NOMO-1 treated with dmso at 0.1 percent for 144 hours (cell line): ENCODE results near the gene CCT3.
"Not testable (repeated sequence)": the region's sequence is repeated elsewhere in the genome, so short reads cannot be mapped to it uniquely, and the experiment has no call there.

Experiments used
- DNase-seq: peaks from one replicate; lab custom pipeline; 2025; ENCODE audit not compliant: unreplicated experiment; lab: John Stamatoyannopoulos, UW

Gene CCT3

DNA sequence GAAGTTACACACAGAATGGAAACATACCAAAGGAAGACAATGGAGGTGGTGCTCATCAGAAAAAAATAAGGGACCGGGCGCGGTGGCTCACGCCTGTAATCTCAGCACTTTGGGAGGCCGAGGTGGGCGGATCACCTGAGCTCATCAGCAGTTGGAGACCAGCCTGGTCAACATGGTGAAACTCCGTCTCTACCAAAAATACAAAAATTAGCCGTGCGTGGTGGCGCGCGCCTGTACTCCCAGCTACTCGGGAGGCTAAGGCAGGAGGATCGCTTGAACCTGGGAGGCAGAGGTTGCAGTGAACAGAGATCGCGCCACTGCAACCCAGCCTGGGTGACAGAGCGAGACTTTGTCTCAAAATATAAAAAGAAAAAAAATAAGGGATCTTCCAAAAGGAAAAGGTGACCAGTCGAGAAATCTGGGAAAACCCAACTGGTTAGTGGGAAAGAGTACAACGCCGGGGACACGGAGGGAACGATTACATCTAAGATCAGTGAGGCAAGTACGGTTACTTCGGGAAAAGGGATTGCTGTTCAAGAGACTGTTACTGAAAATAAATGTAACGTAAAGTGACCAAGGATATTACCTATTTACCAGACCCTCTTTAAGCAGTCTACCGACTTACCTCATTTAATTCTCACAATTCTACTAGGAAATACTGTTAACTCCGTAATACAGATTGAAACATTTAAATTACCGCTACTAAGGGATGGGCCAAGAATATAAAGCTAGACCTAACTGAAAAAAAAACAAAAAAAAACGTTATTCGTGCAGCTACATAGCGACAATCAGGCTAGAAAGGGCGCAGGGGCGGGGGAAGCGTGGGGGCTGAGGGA lies 822 bp downstream of the CCT3 start:
- no peak for DNase-seq

DNA sequence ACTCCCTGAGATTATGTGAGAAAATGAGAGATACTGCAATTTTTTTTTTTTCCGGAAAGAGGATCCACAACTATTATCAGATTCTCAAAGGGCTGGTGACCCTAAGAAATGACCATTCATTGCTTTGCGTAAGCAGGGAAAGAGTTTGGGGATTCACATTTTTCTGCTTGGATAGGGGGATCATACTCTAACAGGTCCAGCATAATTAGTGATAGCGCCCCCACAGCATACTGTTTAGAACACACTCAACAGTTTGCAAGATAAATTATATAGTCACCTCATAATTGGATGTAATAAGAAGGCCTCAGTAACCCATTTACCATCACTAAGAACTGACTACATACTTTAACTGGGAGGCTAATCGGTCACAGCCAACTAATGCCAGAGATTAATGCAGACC lies 1.9 kb downstream of the CCT3 start:
- no peak for DNase-seq

DNA sequence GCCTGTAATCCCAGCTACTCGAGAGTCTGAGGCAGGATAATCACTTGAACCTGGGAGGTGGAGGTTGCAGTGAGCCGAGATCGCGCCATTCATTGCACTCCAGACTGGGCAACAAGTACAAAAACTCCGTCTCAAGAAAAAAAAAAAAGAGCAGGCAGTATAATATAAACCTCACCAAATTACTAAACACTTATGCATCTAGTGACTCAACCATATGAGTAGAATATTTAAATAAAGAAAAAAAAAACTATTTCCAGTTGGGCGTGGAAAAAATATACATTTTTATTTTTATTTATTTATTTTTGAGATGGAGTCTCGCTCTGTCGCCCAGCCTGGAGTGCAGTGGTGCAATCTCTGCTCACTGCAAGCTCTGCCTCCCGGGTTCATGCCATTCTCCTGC lies 14.9 kb downstream of the CCT3 start:
- DNase-seq: not testable (repeated sequence)

DNA sequence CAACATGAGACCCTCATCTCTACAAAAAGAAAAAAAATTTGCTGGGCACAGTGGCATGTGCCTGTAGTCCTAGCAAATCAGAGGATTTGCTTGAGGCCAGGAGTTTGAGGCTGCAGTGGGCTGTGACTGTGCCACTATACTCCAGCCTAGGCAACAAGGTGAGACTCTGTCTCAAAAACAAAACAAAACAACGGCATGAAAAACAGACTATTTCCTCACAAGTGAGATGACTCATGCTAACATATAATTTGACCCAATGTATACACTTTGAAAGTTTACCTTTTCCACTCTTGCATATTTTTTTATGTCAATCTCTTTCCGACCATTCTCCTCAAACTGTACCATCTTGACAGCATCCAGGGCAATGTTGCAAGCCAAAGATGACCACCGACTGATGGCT lies 17.5 kb downstream of the CCT3 start:
- DNase-seq: no peak

DNA sequence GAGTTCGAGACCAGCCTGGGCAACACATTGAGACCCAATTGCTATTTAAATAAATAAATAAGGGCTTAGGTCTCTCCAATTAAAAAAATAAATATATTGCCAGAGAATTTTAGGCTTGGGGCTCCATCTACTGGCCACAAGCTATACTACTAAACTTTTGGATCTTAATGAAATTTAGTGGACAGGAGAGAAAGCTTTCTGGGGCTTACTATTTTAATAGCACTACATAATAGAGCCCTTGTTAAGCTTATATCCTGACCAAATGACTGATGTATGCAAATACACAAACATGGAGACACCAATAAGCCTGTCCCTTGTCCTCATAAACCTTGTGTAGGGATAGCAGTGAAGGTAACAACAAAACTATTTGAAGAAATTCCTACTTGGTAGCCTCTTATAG lies 18.4 kb downstream of the CCT3 start:
- DNase-seq: no peak

DNA sequence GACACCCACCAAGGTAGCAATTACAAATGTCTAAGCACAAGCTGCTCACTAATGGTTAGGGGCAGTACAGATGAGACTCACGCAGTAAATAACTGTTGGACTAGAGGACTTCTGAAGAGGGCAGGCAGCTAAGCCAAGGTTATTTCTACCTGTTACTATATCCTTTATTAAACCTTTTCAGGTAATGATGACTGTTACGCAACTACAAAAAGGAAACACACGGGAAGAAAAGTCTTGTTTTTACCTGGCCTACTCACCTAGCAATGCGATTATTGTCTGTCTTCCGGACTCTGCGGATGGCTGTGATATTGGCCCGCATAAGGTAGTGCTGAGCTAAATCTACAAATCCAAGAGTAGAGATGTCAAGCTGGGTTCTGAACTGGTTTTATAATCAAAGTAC lies 21.2 kb downstream of the CCT3 start:
- DNase-seq: no peak

DNA sequence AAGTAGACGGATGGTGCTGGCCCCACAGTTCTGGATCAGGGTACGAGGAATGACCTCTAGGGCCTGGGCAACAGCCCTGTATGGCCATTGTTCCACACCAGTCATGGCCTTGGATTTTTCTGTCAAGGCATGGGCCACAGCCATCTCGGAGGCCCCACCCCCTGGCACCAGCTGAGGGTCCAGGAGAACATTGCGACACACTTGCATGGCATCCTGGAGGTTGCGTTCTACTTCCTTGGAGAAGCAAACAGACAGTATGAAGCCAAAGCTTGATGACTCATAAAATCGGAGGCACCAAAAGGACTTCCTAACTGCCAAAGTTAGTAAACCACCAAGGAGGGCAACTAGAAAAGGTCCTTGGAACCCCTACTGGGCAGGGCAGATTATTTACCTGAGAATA lies 27.1 kb downstream of the CCT3 start:
- DNase-seq: no peak

DNA sequence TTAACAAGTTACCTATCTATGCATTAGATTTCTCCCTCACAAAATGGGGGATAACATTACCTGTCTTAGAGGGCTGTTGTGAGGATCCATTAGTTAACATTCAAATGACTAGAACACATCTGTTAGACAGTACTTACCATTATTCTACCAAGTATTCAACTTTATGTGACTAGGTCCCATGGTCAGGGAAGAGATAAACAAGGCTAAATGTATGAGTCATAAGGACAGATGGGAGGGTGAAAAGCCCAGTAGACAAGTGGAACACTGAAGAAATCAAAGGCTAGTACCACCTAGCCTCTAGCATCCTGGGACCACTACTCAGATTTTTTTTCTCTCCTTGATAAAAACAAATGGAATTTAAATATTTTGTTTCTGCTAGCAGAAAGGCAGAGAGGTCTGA lies 30.0 kb downstream of the CCT3 start:
- no peak for DNase-seq

DNA sequence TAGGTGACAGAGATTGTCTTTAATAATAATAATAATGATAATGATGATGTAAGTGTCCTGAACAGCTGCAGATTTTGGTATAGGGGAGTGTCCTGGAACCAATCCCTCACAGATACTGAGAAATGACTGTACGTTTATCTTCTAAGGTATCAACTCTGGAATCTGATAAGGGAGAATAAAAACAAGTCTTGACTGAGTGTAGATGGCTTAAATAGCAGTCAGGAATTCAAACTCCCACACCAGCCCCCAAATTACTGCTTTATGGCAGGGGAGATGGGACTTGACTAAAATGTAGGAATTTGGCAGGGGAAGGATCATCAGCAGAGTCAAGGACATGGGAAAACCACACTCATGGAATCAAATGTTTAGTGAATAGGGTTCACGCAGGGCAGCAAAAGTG lies 32.9 kb downstream of the CCT3 start:
- DNase-seq: no peak

DNA sequence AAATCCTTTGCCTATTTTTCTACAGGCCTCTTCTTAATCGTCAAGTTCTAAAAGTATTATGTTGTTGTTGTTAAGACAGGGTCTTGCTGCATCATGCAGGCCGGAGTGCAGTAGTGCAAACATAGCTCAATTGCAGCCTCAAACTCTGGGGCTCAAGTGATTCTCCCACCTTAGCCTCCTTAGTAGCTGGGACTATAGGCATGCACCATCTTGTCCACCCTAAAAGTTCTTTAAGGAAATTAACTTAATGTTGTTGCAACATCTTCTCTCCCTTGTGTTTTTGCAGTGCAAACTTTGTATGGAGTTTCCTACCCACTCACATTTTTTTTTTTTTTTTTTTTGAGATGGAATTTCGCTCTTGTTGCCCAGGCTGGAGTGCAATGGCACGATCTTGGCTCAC lies 34.9 kb downstream of the CCT3 start:
- no peak for DNase-seq

DNA sequence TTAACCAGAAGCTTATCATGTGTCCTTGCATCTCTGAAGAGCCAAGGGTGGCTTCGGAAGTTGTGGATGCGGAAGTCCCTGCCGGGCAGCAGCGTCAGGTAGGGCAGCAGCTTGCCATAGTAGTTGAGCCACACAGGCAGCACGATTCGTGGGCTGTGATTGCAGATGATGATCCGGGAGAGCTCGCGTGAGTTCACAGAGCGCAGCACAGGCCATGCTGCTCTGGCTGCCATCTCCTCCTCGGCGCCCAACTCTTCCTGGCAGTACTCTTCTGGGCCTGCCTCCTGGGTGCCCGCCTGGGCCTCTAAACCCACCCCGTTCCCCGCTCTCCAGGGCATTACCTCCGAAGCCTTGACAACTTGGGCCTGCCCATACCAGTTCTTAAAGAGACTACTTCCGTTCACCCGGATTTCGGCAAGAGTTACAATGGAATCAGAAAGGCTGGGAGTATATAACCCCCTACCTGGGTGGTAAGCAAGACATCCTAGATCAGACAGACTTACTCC lies 39.2 kb downstream of the CCT3 start, which contains the start of gene VHLL:
VHLL (minus strand) TSS at position 456 of the 506 bp plus-strand sequence; CDS start at position 338, 118 bp downstream.
- no peak for DNase-seq

DNA sequence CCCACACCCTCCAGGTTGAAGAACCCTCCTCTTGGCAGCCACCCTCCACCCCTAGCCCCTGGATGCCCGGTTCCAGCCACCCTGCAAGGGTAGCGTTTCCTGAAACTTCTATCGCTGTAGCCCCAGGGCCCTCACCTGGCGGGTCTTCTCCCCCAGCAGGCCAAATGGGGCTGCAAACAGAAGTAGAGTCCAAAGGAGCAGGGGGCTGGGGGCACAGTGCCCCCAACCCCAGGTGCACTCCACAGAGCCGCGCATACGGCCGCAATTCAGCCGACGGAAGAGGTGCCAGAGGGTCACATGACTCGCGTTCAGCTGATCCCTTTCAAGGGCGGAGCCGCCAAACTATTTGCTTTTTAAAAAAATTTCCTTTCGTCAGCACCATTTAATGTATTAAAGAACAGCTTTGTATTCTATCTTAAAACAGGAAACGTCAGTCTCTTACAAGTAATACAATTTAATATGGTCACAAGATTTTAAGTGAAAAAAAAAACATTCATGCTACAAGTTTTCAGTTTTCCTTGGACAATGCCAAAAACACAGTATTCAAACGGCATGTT lies 42.6 kb downstream of the CCT3 start, which contains the start of gene GLMP:
GLMP (minus strand) TSS at position 289 of the 557 bp plus-strand sequence; CDS start at position 255, 34 bp downstream.
- peak; percentile 52 for DNase-seq

DNA sequence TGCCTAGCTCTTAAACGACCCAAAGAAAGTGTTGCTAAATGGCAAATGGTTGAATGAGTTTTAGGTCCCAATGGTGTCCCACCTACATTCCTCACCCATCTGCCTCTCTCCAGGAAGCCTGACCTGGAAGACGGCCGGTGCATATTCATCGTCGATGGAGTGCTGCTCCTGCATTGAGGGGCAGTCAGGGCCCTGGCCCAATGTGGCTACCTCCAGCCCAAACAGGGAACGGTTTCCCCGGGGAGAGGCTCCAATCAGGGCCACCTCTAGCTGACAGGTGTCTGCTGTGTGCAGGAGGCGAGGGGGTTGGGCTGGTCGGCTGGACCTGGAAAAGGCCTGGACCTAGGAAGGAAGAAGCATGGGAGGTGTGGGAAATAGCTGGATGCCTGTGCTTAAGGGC lies 44.2 kb downstream of the CCT3 start:
- no peak for DNase-seq

DNA sequence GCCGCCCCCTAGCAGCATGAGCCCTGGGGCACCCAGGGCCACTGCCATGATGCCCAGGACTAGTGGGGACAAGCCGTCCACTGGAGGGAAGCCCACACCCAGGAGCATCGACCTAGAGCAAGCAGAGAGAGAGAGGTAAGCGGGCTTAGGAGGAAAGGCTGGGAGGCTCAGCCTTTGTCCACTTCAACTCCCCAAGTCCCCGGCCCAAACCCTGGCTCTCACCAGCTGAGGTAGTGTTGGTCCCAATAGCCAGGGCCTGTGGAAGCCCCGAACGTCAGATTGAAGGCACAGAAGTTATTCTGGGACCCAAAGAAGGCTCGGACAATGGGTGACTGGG lies 45.0 kb downstream of the CCT3 start:
- DNase-seq: no peak

DNA sequence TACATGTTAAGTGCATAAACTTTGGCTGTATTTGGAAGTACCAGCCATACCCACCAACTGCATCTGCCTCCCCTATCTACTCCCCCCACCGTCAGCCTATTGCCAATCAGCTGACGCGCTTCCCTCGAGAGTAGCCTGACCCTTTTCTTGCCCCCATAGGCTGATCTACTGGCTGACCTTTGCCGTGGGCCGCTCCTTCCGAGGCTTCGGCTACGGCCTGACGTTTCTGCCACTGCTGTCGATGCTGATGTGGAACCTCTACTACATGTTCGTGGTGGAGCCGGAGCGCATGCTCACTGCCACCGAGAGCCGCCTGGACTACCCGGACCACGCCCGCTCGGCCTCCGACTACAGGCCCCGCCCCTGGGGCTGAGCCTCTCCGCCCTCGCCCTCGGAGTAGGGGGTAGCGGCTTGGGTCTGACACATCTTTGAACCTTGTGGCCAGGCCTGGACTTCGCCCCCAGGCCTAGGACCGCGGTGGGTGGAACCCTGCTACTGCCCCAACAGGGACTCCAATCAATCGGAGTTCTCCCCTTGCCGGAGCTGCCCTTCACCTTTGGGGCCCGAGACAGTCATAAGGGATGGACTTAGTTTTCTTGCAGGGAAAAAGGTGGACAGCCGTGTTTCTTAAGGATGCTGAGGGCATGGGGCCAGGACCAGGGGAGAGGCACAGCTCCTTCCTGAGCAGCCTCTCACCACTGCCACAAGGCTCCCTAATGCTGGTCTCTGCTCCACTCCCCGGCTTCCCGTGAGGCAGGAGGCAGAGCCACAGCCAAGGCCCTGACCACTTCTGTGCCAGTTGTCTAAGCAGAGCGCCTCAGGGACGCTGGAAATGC lies 46.6 kb downstream of the CCT3 start:
- no peak for DNase-seq

DNA sequence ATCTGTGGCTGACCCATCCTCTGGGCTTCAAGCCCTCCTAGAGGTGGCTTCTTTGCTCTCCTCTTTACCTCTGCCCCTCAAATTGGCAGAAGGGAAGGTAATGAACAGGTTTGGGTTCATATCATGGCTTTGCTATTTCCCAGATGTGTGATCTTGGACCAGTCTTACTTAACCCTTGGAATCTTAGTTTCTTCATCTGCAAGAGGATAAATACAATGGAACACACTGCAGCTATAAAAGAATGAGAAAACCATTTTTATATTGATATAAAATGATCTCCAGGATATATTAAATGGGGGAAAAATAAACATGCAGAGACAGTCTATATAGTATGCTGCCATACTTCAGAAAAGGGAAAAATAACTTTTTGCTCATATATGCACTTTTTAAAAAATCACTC lies 48.2 kb downstream of the CCT3 start:
- no peak for DNase-seq

DNA sequence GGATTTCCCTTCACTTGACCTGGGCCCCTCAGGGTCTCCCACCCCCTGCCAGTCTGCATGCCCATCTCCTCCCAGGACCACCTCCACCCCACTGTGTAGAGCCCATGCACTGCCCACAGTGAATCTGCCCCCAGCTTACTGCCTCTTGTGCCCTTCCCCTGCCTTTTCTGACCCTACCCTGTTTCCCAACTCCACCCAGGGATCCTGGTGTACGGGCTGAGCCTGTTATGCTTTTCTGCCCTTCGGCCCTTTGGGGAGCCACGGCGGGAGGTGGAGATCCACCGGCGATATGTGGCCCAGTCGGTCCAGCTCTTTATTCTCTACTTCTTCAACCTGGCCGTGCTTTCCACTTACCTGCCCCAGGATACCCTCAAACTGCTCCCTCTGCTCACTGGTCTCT lies 52.0 kb downstream of the CCT3 start:
- no peak for DNase-seq

DNA sequence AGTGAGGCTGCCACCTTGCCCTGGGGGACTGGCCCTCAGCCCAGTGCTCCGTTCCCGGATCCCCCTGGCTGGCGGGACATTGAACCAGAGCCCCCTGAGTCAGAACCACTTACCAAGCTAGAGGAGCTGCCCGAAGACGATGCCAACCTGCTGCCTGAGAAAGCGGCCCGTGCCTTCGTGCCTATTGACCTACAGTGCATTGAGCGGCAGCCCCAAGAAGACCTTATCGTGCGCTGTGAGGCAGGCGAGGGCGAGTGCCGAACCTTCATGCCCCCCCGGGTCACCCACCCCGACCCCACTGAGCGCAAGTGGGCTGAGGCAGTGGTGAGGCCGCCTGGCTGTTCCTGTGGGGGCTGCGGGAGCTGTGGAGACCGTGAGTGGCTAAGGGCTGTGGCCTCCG lies 52.7 kb downstream of the CCT3 start:
- no peak for DNase-seq

DNA sequence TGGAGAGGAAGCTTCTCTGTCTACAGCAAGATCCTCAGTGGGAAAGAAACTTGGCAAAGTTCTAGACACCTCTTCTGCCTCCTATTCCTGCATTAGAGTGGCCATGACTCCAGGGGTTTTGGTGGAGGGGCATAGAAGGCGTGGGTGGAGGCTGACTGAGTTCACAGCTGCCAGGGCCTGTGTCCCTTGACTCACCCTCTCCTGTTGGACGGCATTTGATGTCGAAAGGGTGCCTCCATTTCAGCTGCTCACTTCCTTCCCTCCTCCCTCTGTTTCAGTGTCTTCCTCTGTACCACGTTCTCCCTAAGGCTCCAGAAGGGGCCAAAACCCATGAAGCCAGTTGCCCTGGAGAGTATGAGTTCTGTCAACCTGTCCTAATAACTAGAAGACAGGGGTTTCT lies 53.3 kb downstream of the CCT3 start:
- DNase-seq: no peak

DNA sequence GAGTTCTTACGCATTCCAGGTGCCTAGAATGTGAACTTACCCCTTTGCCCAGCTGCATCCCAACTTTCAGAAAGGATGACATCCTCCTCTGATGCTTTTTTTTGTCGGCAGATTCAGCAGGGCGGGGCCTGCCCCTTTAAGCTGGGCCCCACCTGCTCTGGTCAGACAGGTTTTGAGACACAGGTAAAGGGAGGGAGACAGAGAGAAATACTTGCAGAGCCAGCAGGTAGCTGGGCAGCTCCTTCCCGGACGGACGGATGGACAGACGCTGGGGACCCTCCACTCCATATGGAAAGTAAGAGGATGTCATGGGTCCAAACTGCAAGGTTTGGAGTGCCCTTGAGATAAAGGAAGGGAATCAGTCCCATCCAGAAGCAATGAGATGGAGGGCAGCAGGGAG lies 54.0 kb downstream of the CCT3 start, which contains the start of gene TMEM79:
TMEM79 (plus strand) TSS at position 214 of the 400 bp plus-strand sequence. CDS start 902 bp downstream, outside the sequence.
- DNase-seq: no peak

DNA sequence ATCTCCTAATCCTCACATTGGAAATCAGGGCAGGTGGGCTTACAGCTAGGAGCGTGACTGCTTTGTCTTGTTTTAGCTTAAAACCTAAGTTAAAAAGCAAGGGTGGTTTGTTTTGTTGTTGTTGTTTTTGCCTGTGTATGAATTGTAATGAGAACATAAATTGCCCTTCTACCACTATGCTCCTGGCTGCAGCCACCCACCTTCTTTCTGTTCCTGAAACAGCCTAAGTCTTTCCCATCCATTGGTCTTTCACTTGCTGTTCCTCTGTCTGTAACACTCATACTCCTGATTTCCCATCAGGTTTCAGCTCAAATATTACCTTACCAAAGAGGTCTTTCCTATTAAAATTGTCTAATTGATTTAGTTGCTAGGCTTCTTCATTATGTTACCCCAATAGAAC lies 54.6 kb downstream of the CCT3 start:
- DNase-seq: no peak
